GM08714 (cell line): ENCODE results near the gene ITGB7.
A peak's percentile ranks its signal among the peaks of the same experiment; 100 is the strongest.
"Not testable (repeated sequence)": the region's sequence is repeated elsewhere in the genome, so short reads cannot be mapped to it uniquely, and the experiment has no call there.

Source experiments
- H3K4me3 ChIP-seq: fragments of 200-500 bp; sonication (Bioruptor generic); 2 replicates; pipeline ENCODE4 v1.5.1; 2014; ENCODE audit warnings: mild to moderate bottlenecking, low read length, inconsistent platforms
- ZNF274 ChIP-seq: IDR thresholded peaks from 2 replicates; pipeline ENCODE4 v1.6.1; 2012; ENCODE audit warnings: mild to moderate bottlenecking, low read depth, low read length

ITGB7 gene

GRCh38 chr12:53217051-53217930, 10.2 kb upstream of the ITGB7 start:
- no peak overlapping the region for H3K4me3 ChIP-seq
- TF ChIP-seq ZNF274: no peak

- no peak overlapping the region for H3K4me3 ChIP-seq
- no peak for TF ChIP-seq ZNF274
Observed at GRCh38 chr12:53215497-53215896, 8.4 kb upstream of the ITGB7 start.

GRCh38 chr12:53214687-53215455, 7.8 kb upstream of the ITGB7 start:
- no peak overlapping the region for H3K4me3 ChIP-seq
- no peak for TF ChIP-seq ZNF274

- H3K4me3 ChIP-seq: no peak overlapping the region
- no peak for TF ChIP-seq ZNF274
Observed at GRCh38 chr12:53214221-53214620, 7.2 kb upstream of the ITGB7 start.

- no peak overlapping the region for H3K4me3 ChIP-seq
- no peak for TF ChIP-seq ZNF274
Observed at GRCh38 chr12:53213348-53213747, 6.3 kb upstream of the ITGB7 start.

GRCh38 chr12:53212931-53213330, 5.9 kb upstream of the ITGB7 start:
- no peak overlapping the region for H3K4me3 ChIP-seq

GRCh38 chr12:53211476-53212381, 4.7 kb upstream of the ITGB7 start:
- H3K4me3 ChIP-seq: no peak overlapping the region
- TF ChIP-seq ZNF274: no peak

More at GRCh38 chr12:53212931-53213330, 5.9 kb upstream of the ITGB7 start:
- TF ChIP-seq ZNF274: no peak

GRCh38 chr12:53210843-53211242, 3.8 kb upstream of the ITGB7 start:
- no peak overlapping the region for H3K4me3 ChIP-seq
- TF ChIP-seq ZNF274: no peak

GRCh38 chr12:53208877-53209463, 1.9 kb upstream of the ITGB7 start:
- H3K4me3 ChIP-seq: peak overlapping the region; percentile 64; the same call in 1 of the 2 replicates
- TF ChIP-seq ZNF274: no peak

GRCh38 chr12:53208435-53208834, 1.4 kb upstream of the ITGB7 start:
- TF ChIP-seq ZNF274: no peak
- no peak overlapping the region; the same call in 1 of the 2 replicates for H3K4me3 ChIP-seq

GRCh38 chr12:53205747-53206419, 1.2 kb downstream of the ITGB7 start:
- peak overlapping the region; percentile 81 for H3K4me3 ChIP-seq
- TF ChIP-seq ZNF274: no peak

- TF ChIP-seq ZNF274: no peak
Observed at GRCh38 chr12:53204351-53204750, 2.7 kb downstream of the ITGB7 start.

GRCh38 chr12:53202316-53202715, 4.7 kb downstream of the ITGB7 start:
- not testable (repeated sequence) for H3K4me3 ChIP-seq

More at GRCh38 chr12:53204351-53204750, 2.7 kb downstream of the ITGB7 start:
- no peak overlapping the region for H3K4me3 ChIP-seq
